GM18498 (cell line): ENCODE data around the gene INO80C.
"Not testable (repeated sequence)": the region's sequence is repeated elsewhere in the genome, so short reads cannot be mapped to it uniquely, and the experiment has no call there.

Experiments used
- ATAC-seq: cut with Tn5 transposase; IDR thresholded peaks from one replicate; pipeline ENCODE4 v1.9.1; 2021; ENCODE audit warnings: mild to moderate bottlenecking, moderate library complexity; ENCODE audit not compliant: unreplicated experiment

The INO80C gene

GRCh38 chr18:35463827-35464226, 33.9 kb downstream of the INO80C start:
- no peak for ATAC-seq

GRCh38 chr18:35463050-35463449, 34.7 kb downstream of the INO80C start:
- no peak for ATAC-seq

GRCh38 chr18:35460736-35461161, 37.0 kb downstream of the INO80C start:
- no peak for ATAC-seq

- ATAC-seq, result no peak
These were observed 37.8 kb downstream of the INO80C start for GRCh38 chr18:35459997-35460396.

- no peak for ATAC-seq
These were observed 38.9 kb downstream of the INO80C start for GRCh38 chr18:35458677-35459441.

GRCh38 chr18:35458271-35458670, 39.5 kb downstream of the INO80C start:
- ATAC-seq, result no peak

- no peak for ATAC-seq
These were observed 40.5 kb downstream of the INO80C start for GRCh38 chr18:35457140-35457704.

- ATAC-seq, result no peak
These were observed 41.6 kb downstream of the INO80C start for GRCh38 chr18:35455926-35456763.

GRCh38 chr18:35454803-35455202, 43.0 kb downstream of the INO80C start:
- ATAC-seq, result no peak

GRCh38 chr18:35453065-35453464, 44.7 kb downstream of the INO80C start:
- not testable (repeated sequence) for ATAC-seq

- no peak for ATAC-seq
These were observed 45.8 kb downstream of the INO80C start for GRCh38 chr18:35451916-35452315.

GRCh38 chr18:35451032-35451431, 46.7 kb downstream of the INO80C start:
- ATAC-seq, result no peak

GRCh38 chr18:35444636-35445035, 53.1 kb downstream of the INO80C start:
- no peak for ATAC-seq

- no peak for ATAC-seq
These were observed 53.9 kb downstream of the INO80C start for GRCh38 chr18:35443847-35444246.

- ATAC-seq, result no peak
These were observed 54.3 kb downstream of the INO80C start for GRCh38 chr18:35443434-35443833.

- ATAC-seq, result no peak
These were observed 55.1 kb downstream of the INO80C start for GRCh38 chr18:35442701-35443100.

GRCh38 chr18:35441857-35442595, 55.7 kb downstream of the INO80C start:
- no peak for ATAC-seq

GRCh38 chr18:35438480-35439234, 59.1 kb downstream of the INO80C start:
- ATAC-seq, result no peak

GRCh38 chr18:35437836-35438235, 59.9 kb downstream of the INO80C start:
- no peak for ATAC-seq

- ATAC-seq, result no peak
These were observed 61.6 kb downstream of the INO80C start for GRCh38 chr18:35436076-35436649.
